Measurements from ENCODE around the gene FRMPD2.
A peak's percentile ranks its signal among the peaks of the same experiment; 100 is the strongest.

GRCh38 chr10:48289501-48290238 lies 15.2 kb upstream of the FRMPD2 start:
- TF ChIP-seq, protein P1, sequence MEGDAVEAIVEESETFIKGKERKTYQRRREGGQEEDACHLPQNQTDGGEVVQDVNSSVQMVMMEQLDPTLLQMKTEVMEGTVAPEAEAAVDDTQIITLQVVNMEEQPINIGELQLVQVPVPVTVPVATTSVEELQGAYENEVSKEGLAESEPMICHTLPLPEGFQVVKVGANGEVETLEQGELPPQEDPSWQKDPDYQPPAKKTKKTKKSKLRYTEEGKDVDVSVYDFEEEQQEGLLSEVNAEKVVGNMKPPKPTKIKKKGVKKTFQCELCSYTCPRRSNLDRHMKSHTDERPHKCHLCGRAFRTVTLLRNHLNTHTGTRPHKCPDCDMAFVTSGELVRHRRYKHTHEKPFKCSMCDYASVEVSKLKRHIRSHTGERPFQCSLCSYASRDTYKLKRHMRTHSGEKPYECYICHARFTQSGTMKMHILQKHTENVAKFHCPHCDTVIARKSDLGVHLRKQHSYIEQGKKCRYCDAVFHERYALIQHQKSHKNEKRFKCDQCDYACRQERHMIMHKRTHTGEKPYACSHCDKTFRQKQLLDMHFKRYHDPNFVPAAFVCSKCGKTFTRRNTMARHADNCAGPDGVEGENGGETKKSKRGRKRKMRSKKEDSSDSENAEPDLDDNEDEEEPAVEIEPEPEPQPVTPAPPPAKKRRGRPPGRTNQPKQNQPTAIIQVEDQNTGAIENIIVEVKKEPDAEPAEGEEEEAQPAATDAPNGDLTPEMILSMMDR (IDR thresholded peaks at IDR 0.05; ENCODE audit: poor library complexity), result peak; percentile 69
- TF ChIP-seq EZH2 (IDR thresholded peaks at IDR 0.05; ENCODE audit: borderline replicate concordance), result no peak

Data from hepatocyte (in vitro differentiated cells).